Mesenchymal stem cell (in vitro differentiated cells and primary cell): ENCODE data around the gene ETV6.

Experiments used
- DNase-seq: peaks from one replicate; pipeline ENCODE4 v3.0.0-alpha.2; 2013
- H2AFZ ChIP-seq: one replicate; pipeline ENCODE4 v1.6.1; 2013; ENCODE audit warnings: low read depth, mild to moderate bottlenecking, control low read depth, inconsistent platforms, low read length, moderate library complexity
- H2AK5ac ChIP-seq: 2 replicates; pipeline ENCODE4 v1.6.1; 2013; ENCODE audit warnings: low read length, moderate library complexity, mild to moderate bottlenecking, inconsistent platforms; ENCODE audit not compliant: severe bottlenecking
- H2BK120ac ChIP-seq: one replicate; pipeline ENCODE4 v1.6.1; 2013; ENCODE audit warnings: low read depth, mild to moderate bottlenecking, inconsistent platforms, low read length, moderate library complexity
- H2BK12ac ChIP-seq, 2 experiments: one replicate each; pipeline ENCODE4 v1.6.1; 2013; ENCODE audit warnings: inconsistent platforms in 2 of 2, low read length in 2 of 2, mild to moderate bottlenecking in 2 of 2, moderate library complexity in 2 of 2, control low read depth in 1 of 2
- H2BK15ac ChIP-seq: one replicate; pipeline ENCODE4 v1.6.1; 2013; ENCODE audit warnings: mild to moderate bottlenecking, low read depth, inconsistent platforms; ENCODE audit not compliant: poor library complexity, severe bottlenecking
- H2BK5ac ChIP-seq: 2 replicates; pipeline ENCODE4 v1.6.1; 2013; ENCODE audit warnings: low read depth, mild to moderate bottlenecking, low read length, control low read depth, inconsistent platforms; ENCODE audit not compliant: poor library complexity, severe bottlenecking
- H3K14ac ChIP-seq, 2 experiments: one replicate each; pipeline ENCODE4 v1.6.1; 2013; ENCODE audit warnings: inconsistent platforms in 2 of 2, low read length in 2 of 2, control low read depth in 1 of 2, mild to moderate bottlenecking in 1 of 2, moderate library complexity in 1 of 2
- H3K18ac ChIP-seq, 2 experiments: one replicate each; pipeline ENCODE4 v1.6.1; 2013; ENCODE audit warnings: inconsistent platforms in 2 of 2, low read length in 2 of 2, control low read depth in 1 of 2, low read depth in 1 of 2, mild to moderate bottlenecking in 1 of 2
- H3K23ac ChIP-seq, 2 experiments: one replicate each; pipeline ENCODE4 v1.6.1; 2013; ENCODE audit warnings: inconsistent platforms in 2 of 2, low read length in 2 of 2, mild to moderate bottlenecking in 2 of 2, moderate library complexity in 2 of 2, control low read depth in 1 of 2
- H3K27ac ChIP-seq: 2 replicates; pipeline ENCODE4 v1.5.1; 2013; ENCODE audit warnings: mild to moderate bottlenecking, moderate library complexity, low read length, control low read depth, inconsistent platforms; ENCODE audit not compliant: poor library complexity, severe bottlenecking
- H3K27me3 ChIP-seq, 2 experiments: 2 replicates each; pipeline versions ENCODE4 v1.6.1 to v1.7.0; 2013; ENCODE audit warnings: low read length in 2 of 2, mild to moderate bottlenecking in 2 of 2, moderate library complexity in 2 of 2, control low read depth in 1 of 2, inconsistent platforms in 1 of 2; ENCODE audit not compliant: control insufficient read depth in 1 of 2, insufficient read depth in 1 of 2
- H3K36me3 ChIP-seq, 2 experiments: 2 replicates each; pipeline versions ENCODE4 v1.6.1 to v1.7.0; 2013; ENCODE audit warnings: low read length in 2 of 2, control low read depth in 1 of 2, inconsistent platforms in 1 of 2, low read depth in 1 of 2, mild to moderate bottlenecking in 1 of 2; ENCODE audit not compliant: insufficient read depth in 2 of 2, control insufficient read depth in 1 of 2
- H3K4ac ChIP-seq, 2 experiments: one replicate each; pipeline ENCODE4 v1.6.1; 2013; ENCODE audit warnings: inconsistent platforms in 2 of 2, low read length in 2 of 2, mild to moderate bottlenecking in 2 of 2, moderate library complexity in 2 of 2, control low read depth in 1 of 2, low read depth in 1 of 2
- H3K4me1 ChIP-seq: 2 replicates; pipeline ENCODE4 v1.6.1; 2013; ENCODE audit warnings: low read depth, low read length, control low read depth; ENCODE audit not compliant: control insufficient read depth, insufficient read depth
- H3K4me2 ChIP-seq: 2 replicates; pipeline ENCODE4 v1.6.1; 2013; ENCODE audit warnings: low read length, mild to moderate bottlenecking, inconsistent platforms; ENCODE audit not compliant: poor library complexity, severe bottlenecking
- H3K4me3 ChIP-seq, 2 experiments: 2 replicates each; pipeline versions ENCODE4 v1.5.1 to v1.7.0; 2013; ENCODE audit warnings: low read length in 2 of 2, mild to moderate bottlenecking in 2 of 2, control low read depth in 1 of 2, low read depth in 1 of 2; ENCODE audit not compliant: insufficient read depth in 1 of 2
- H3K79me1 ChIP-seq: replicated peaks from 2 replicates; pipeline ENCODE4 v1.6.1; 2013; ENCODE audit warnings: mild to moderate bottlenecking, control low read depth, low read length, inconsistent platforms; ENCODE audit not compliant: poor library complexity, severe bottlenecking
- H3K9ac ChIP-seq: 2 replicates; pipeline ENCODE4 v1.7.0; 2013; ENCODE audit warnings: mild to moderate bottlenecking, low read length, moderate library complexity
- H3K9me3 ChIP-seq: 2 replicates; pipeline ENCODE4 v1.7.0; 2013; ENCODE audit warnings: mild to moderate bottlenecking, low read length; ENCODE audit not compliant: control insufficient read depth
- H4K8ac ChIP-seq: one replicate; pipeline ENCODE4 v1.6.1; 2013; ENCODE audit warnings: inconsistent platforms, mild to moderate bottlenecking, low read length, moderate library complexity
- H4K91ac ChIP-seq: one replicate; pipeline ENCODE4 v1.6.1; 2013; ENCODE audit warnings: mild to moderate bottlenecking, low read length, inconsistent platforms
- WGBS: methylation state at CpG from one replicate; pipeline ENCODE4 v1.1.7; 2013; ENCODE audit warnings: mixed read lengths; 5-methylcytosine and 5-hydroxymethylcytosine counted together

The ETV6 gene

DNA sequence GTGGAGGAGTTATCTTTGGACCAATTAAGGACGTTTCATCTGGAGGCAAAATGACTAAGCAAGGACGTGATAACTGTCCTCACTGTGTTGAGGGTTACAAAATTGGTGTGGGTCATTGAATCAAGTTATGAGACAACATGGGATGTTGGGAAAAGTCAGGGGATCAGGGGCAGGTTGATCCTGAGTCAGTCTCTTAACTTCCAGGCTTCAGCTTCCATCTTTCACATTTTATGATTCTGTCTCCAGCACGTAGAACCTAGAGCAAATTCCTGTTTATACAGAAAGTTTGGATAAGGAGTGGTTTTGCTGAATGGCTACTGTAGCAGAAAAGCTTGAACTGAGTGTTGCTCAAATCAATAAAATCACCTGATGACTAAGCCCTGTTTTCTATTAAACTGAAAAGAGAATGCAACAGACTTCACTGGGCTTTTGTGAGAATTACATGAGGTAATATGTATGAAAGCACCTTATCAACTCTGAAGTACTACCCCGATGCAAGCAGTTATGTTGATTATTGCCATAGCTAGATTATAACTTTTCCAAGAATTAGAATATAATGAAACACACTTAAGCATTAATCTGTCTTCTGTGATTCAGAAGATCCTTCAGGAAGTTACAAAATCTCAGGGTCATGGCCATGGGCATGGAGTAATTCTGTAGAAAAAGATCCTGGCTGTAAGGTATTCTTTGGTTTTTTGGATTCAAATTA, 184.8 kb downstream of the ETV6 start:
- H3K4me1 ChIP-seq: peaks cover 7% of the 10 kb centered on the region

GRCh38 chr12:11834931-11835330, 185.5 kb downstream of the ETV6 start:
- H3K4me1 ChIP-seq: peaks cover 10% of the 10 kb centered on the region
- H3K4ac ChIP-seq: no peak overlapping the region
- H3K4me2 ChIP-seq: no peak overlapping the region
- no peak for DNase-seq
- no peaks in the 10 kb centered on the region for H3K27me3 ChIP-seq
- H2BK12ac ChIP-seq: no peak overlapping the region
- no peak overlapping the region for H2AK5ac ChIP-seq
- H2BK120ac ChIP-seq: no peak overlapping the region
- no peak overlapping the region for H3K23ac ChIP-seq
- no peak overlapping the region for H4K91ac ChIP-seq
- H3K9me3 ChIP-seq: no peaks in the 10 kb centered on the region
- no peak overlapping the region for H3K14ac ChIP-seq
- H2BK15ac ChIP-seq: no peak overlapping the region
- peak overlapping the region; percentile 36 for H3K9ac ChIP-seq
- no peak overlapping the region for H3K4me3 ChIP-seq
- no peak overlapping the region for H2AFZ ChIP-seq
- H3K36me3 ChIP-seq: peaks cover 2 to 5% of the 10 kb centered on the region in 2 experiments
- no CpG with 5 or more reads among the region's 3 CpGs for WGBS
- H2BK5ac ChIP-seq: no peak overlapping the region
- H3K79me1 ChIP-seq: peaks cover 44% of the 10 kb centered on the region
- H4K8ac ChIP-seq: no peak overlapping the region
- H3K18ac ChIP-seq: no peak overlapping the region
- H3K27ac ChIP-seq: peak overlapping the region; percentile 36

More for the DNA sequence above, 184.8 kb downstream of the ETV6 start:
- H3K4ac ChIP-seq: no peak overlapping the region
- H3K9me3 ChIP-seq: no peaks in the 10 kb centered on the region
- 56% methylated on average over 3 of the region's 4 CpGs for WGBS
- no peak overlapping the region for H2BK120ac ChIP-seq
- H2BK15ac ChIP-seq: no peak overlapping the region
- peak overlapping the region in 1 of 2 experiments; percentile 27 for H3K14ac ChIP-seq
- H3K27ac ChIP-seq: peak overlapping the region; percentile 36
- peak overlapping the region in 1 of 2 experiments; percentile 19 for H3K23ac ChIP-seq
- no peak overlapping the region for H4K8ac ChIP-seq
- H2BK5ac ChIP-seq: no peak overlapping the region
- H3K9ac ChIP-seq: peak overlapping the region; percentile 36
- no peak overlapping the region for H3K4me3 ChIP-seq
- H2AK5ac ChIP-seq: no peak overlapping the region
- peak overlapping the region; percentile 38 for H3K4me2 ChIP-seq
- H2BK12ac ChIP-seq: no peak overlapping the region
- no peak overlapping the region for H2AFZ ChIP-seq
- peaks cover 0 to 2% of the 10 kb centered on the region in 2 experiments for H3K36me3 ChIP-seq
- no peaks in the 10 kb centered on the region for H3K27me3 ChIP-seq
- H4K91ac ChIP-seq: no peak overlapping the region
- H3K79me1 ChIP-seq: peaks cover 43% of the 10 kb centered on the region
- peak overlapping the region in 1 of 2 experiments; percentile 63 for H3K18ac ChIP-seq
- DNase-seq: peak; percentile 41

DNA sequence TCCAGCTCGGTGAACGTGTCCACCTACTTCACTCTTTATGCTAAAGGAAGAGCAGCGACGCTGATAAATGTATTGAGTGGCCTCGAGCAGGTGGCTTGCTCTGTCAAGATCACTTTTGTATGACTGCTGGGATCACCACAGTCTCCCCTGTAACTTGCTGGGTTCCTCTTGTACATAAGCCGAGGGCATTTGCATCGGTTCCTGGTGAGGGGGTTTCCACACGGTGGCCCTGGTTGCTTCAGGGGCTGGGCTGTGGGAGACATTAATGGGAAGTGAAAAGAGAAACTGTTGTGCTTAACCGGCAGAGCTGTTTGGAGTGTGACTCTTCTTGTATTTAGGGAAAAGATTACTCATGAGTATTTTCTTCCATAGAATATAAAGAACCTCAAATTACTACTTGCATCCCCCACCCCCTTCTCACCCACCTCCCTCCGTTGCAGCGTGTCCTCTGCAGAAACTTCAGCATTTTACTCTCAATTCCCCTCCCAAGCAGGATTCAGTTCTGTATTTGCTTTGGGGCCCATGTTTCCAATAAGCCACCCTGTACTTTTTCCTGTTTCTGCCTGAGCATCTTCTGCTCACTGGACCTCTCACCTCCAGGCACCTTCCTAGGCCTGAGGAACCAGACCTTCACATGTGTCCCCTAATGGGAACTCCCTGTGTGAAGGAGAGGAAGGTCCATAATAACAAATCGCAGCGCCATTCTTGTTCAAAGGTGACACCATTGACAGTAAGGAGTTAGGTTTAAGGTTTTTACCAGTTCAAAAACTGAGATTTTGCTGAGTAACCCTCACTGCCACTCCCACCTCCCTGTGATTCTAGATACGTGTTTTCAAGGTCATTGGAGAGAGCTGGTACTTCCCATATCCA, 187.0 kb downstream of the ETV6 start:
- Histone ChIP-seq H2BK12ac (no peak overlapping the region), H3K27me3 (no peaks in the 10 kb centered on the region), H4K91ac (no peak overlapping the region), H2AFZ (no peak overlapping the region), H3K14ac (no peak overlapping the region), H3K79me1 (peaks cover 45% of the 10 kb centered on the region), H3K27ac (no peak overlapping the region), H3K4me2 (no peak overlapping the region), H2BK15ac (no peak overlapping the region), H2AK5ac (no peak overlapping the region), H3K36me3 (peaks cover 6 to 18% of the 10 kb centered on the region in 2 experiments), H3K4ac (no peak overlapping the region), H4K8ac (no peak overlapping the region), H2BK5ac (no peak overlapping the region), H3K4me1 (peaks cover 8% of the 10 kb centered on the region), H3K18ac (no peak overlapping the region), H2BK120ac (no peak overlapping the region), H3K9ac (no peak overlapping the region), H3K23ac (no peak overlapping the region), H3K9me3 (no peaks in the 10 kb centered on the region), H3K4me3 (no peak overlapping the region)
- WGBS: 96% methylated on average over 12 of the region's 14 CpGs
- DNase-seq: peak; percentile 17
